HepG2 (cell line): ENCODE results near the gene DPEP2NB. TPM values are rescaled to one million over a fixed set of nuclear protein-coding genes. Genes with fewer than 3 reads are reported as not detected.

Experiments
- ATRX ChIP-seq: sonication (generic); formaldehyde crosslinking; IDR thresholded peaks from 2 replicates; pipeline ENCODE4 v1.4.0; 2020; ENCODE audit warnings: missing genetic modification reagents, borderline replicate concordance
- BRCA1 ChIP-seq: sonication (generic); formaldehyde crosslinking; IDR thresholded peaks from 2 replicates; pipeline ENCODE4 v1.4.0; 2020; ENCODE audit warnings: missing genetic modification reagents
- GATA4 ChIP-seq: sonication (generic); IDR thresholded peaks from 2 replicates; pipeline ENCODE4 v1.6.1; 2016; ENCODE audit warnings: antibody characterized with exemption, low read depth, borderline replicate concordance
- GATAD1 ChIP-seq: IDR thresholded peaks from 2 replicates; pipeline ENCODE4 v1.6.1; 2016; ENCODE audit warnings: missing genetic modification reagents, missing compliant biosample characterization
- GTF3A ChIP-seq: sonication (generic); formaldehyde crosslinking; conservative IDR thresholded peaks from 2 replicates; pipeline ENCODE4 v1.4.0; 2020; ENCODE audit warnings: mild to moderate bottlenecking, missing genetic modification reagents
- HDAC1 ChIP-seq: sonication (generic); formaldehyde crosslinking; IDR thresholded peaks from 2 replicates; pipeline ENCODE4 v1.5.1; 2020; ENCODE audit warnings: mild to moderate bottlenecking, missing genetic modification reagents
- HNF4G ChIP-seq, 2 experiments: sonication (generic) in 1 of 2; formaldehyde crosslinking in 1 of 2; IDR thresholded peaks; 2 replicates each; pipeline versions ENCODE4 v1.4.0 to v1.6.1; 2011 to 2020; ENCODE audit warnings: borderline replicate concordance in 2 of 2, low read depth in 2 of 2, mild to moderate bottlenecking in 2 of 2, low read length in 1 of 2, missing genetic modification reagents in 1 of 2, moderate library complexity in 1 of 2
- HOXA3 ChIP-seq: sonication (generic); formaldehyde crosslinking; IDR thresholded peaks from 2 replicates; pipeline ENCODE4 v1.5.0; 2020; ENCODE audit warnings: missing genetic modification reagents
- IRF2 ChIP-seq: IDR thresholded peaks from 2 replicates; pipeline ENCODE4 v1.6.1; 2018; ENCODE audit warnings: missing genetic modification reagents, missing compliant biosample characterization
- KDM1A ChIP-seq: IDR thresholded peaks from 2 replicates; pipeline ENCODE4 v1.6.1; 2016; ENCODE audit warnings: missing compliant biosample characterization
- NR1H2 ChIP-seq: sonication (generic); formaldehyde crosslinking; IDR thresholded peaks from 2 replicates; pipeline ENCODE4 v1.8.1; 2022; ENCODE audit warnings: low read depth, missing genetic modification reagents, borderline replicate concordance
- PPARG ChIP-seq: conservative IDR thresholded peaks from 2 replicates; pipeline ENCODE4 v1.6.1; 2016; ENCODE audit warnings: missing biosample characterization, missing genetic modification reagents
- REPIN1 ChIP-seq: sonication (generic); formaldehyde crosslinking; IDR thresholded peaks from 2 replicates; pipeline ENCODE4 v1.8.0; 2022; ENCODE audit warnings: missing genetic modification reagents, low read depth, mild to moderate bottlenecking, borderline replicate concordance
- THYN1 ChIP-seq: sonication (generic); formaldehyde crosslinking; IDR thresholded peaks from 2 replicates; pipeline ENCODE4 v1.8.1; 2023; ENCODE audit warnings: low read depth, mild to moderate bottlenecking, moderate library complexity, missing genetic modification reagents, borderline replicate concordance
- ZNF205 ChIP-seq: IDR thresholded peaks from 2 replicates; pipeline ENCODE4 v1.6.1; 2018; ENCODE audit warnings: missing biosample characterization, missing genetic modification reagents
- ZNF556 ChIP-seq: sonication (generic); formaldehyde crosslinking; IDR thresholded peaks from 2 replicates; pipeline ENCODE4 v1.4.0; 2020; ENCODE audit warnings: mild to moderate bottlenecking, missing genetic modification reagents, borderline replicate concordance
- ZNF761 ChIP-seq: sonication (generic); formaldehyde crosslinking; conservative IDR thresholded peaks from 2 replicates; pipeline ENCODE4 v1.4.0; 2020; ENCODE audit warnings: mild to moderate bottlenecking, missing genetic modification reagents
- ZNF83 ChIP-seq: sonication (generic); formaldehyde crosslinking; IDR thresholded peaks from 2 replicates; pipeline ENCODE4 v1.4.0; 2020; ENCODE audit warnings: missing genetic modification reagents, mild to moderate bottlenecking, borderline replicate concordance
- polyA plus RNA-seq, 8 experiments: library from polyadenylated mRNA; depleted of rRNA in 3 of 8; stranded (reverse) in 7 of 8; unstranded in 1 of 8; fragments of >200 nt; fragmentation: Illumina TruSeq in 4 of 8; extraction: Trizol in 4 of 8; gene quantifications; 2 replicates each; pipeline versions ENCODE4 v1.2.1 to v1.2.3, GENCODE V29; 2011 to 2016; ENCODE audit warnings: low read depth in 4 of 8, missing spikeins in 1 of 8, mixed read lengths in 1 of 8; ENCODE audit not compliant: insufficient read depth in 1 of 8
- total RNA-seq, 5 experiments: library from RNA; depleted of rRNA; stranded (reverse); fragments of >200 nt; fragmentation: Illumina TruSeq; extraction: Trizol; gene quantifications; 2 replicates each; pipeline ENCODE4 v1.2.3, GENCODE V29; 2016; ENCODE audit warnings: low read depth in 1 of 5
- TF ChIP-seq, protein P1 (sequence below): IDR thresholded peaks from 2 replicates; pipeline ENCODE4 v1.6.1; 2012; ENCODE audit warnings: inconsistent platforms
- TF ChIP-seq, protein P2 (sequence below): sonication (generic); formaldehyde crosslinking; conservative IDR thresholded peaks from 2 replicates; pipeline ENCODE4 v1.4.0; 2020; ENCODE audit warnings: missing genetic modification reagents
- TF ChIP-seq, protein P3 (sequence below): sonication (generic); formaldehyde crosslinking; IDR thresholded peaks from 2 replicates; pipeline ENCODE4 v1.8.1; 2023; ENCODE audit warnings: missing genetic modification reagents, mild to moderate bottlenecking, borderline replicate concordance
- TF ChIP-seq, protein P4 (sequence below): sonication (generic); formaldehyde crosslinking; IDR thresholded peaks from 2 replicates; pipeline ENCODE4 v1.9.0; 2022; ENCODE audit warnings: low read depth, missing genetic modification reagents
- TF ChIP-seq, protein P5 (sequence below): sonication (generic); formaldehyde crosslinking; IDR thresholded peaks from 2 replicates; pipeline ENCODE4 v1.5.1; 2020; ENCODE audit warnings: mild to moderate bottlenecking, missing genetic modification reagents, moderate library complexity

The DPEP2NB gene
- total and polyA plus RNA-seq, 2 of the 13 experiments (the other 11 are each of a cell fraction or from before 2014, with no cell fraction given) = not detected

DNA sequence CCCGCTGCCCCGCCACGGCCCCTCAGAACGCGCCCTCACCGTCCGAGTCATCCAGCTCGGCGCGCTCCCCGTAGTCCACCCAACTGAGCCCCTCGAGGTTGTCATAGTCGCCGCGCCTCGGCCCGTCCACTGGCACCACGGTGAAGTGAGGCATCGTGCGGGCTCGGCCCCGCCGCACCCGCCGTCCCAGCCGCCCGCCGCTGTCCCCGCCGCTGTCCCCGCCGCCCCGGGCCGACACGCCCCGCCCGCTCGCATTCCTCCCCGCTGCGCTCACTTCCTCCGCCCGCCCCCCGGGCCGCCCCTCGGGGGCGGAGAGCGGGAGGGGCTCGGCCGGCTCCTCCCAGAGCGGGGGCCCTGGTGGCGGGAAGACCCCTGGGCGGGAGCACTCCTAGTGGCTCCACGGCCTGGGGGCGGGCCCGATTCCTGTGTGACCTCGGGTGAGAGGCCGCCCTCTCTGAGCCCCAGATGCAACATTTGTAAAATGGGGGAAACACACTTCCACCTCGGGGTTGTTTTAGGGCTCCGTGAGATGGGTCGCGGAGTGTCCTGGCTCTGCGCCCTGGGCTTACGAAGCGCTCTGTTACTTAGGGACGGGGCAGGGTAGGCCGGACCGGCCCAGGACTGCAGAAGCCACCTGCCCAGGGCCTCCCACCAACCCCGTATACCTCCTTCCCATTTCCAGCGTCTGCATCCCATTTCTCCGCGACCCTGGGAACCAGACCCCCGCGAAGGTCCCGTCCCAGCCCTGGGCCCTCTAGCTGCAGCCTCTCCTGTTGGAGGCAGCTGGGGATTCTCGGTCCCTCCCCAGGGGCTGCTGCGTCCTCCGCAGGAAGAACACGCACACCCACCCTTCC is 47.1 kb downstream of the DPEP2NB start, which contains the start of gene SLC12A4 (continued):
- TF ChIP-seq GATA4 (no peak), KDM1A (CRISPR knock-in tag) (peak; percentile 97), ZNF556 (CRISPR knock-in tag) (0 out of 2 replicates have a peak, but pooled peaks have one; percentile 4), ATRX (no peak), GTF3A (CRISPR knock-in tag) (0 out of 2 replicates have a peak, but pooled peaks have one; percentile 61), HDAC1 (CRISPR knock-in tag) (peak; percentile 90), THYN1 (no peak), REPIN1 (CRISPR knock-in tag) (peak; percentile 44), PPARG (CRISPR knock-in tag) (peak; percentile 67), ZNF83 (CRISPR knock-in tag) (0 out of 2 replicates have a peak, but pooled peaks have one; percentile 62), HOXA3 (CRISPR knock-in tag) (peak; percentile 64), IRF2 (CRISPR knock-in tag) (peak; percentile 83; the same call in 1 of the 2 replicates), GATAD1 (CRISPR knock-in tag) (peak; percentile 71), ZNF205 (CRISPR knock-in tag) (peak; percentile 90), BRCA1 (CRISPR knock-in tag) (no peak; the same call in 1 of the 2 replicates), ZNF761 (CRISPR knock-in tag) (no peak), HNF4G (IDR thresholded peaks at IDR 0.05; ENCODE audit: borderline replicate concordance, low read depth, low read length) (no peak), HNF4G (CRISPR knock-in tag; IDR thresholded peaks at IDR 0.05; ENCODE audit: borderline replicate concordance, low read depth) (no peak; the same call in 1 of the 2 replicates), NR1H2 (CRISPR knock-in tag) (0 out of 2 replicates have a peak, but pooled peaks have one; percentile 6)
- TF ChIP-seq, protein P1, sequence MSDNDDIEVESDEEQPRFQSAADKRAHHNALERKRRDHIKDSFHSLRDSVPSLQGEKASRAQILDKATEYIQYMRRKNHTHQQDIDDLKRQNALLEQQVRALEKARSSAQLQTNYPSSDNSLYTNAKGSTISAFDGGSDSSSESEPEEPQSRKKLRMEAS = peak; percentile 76
- TF ChIP-seq, protein P2, sequence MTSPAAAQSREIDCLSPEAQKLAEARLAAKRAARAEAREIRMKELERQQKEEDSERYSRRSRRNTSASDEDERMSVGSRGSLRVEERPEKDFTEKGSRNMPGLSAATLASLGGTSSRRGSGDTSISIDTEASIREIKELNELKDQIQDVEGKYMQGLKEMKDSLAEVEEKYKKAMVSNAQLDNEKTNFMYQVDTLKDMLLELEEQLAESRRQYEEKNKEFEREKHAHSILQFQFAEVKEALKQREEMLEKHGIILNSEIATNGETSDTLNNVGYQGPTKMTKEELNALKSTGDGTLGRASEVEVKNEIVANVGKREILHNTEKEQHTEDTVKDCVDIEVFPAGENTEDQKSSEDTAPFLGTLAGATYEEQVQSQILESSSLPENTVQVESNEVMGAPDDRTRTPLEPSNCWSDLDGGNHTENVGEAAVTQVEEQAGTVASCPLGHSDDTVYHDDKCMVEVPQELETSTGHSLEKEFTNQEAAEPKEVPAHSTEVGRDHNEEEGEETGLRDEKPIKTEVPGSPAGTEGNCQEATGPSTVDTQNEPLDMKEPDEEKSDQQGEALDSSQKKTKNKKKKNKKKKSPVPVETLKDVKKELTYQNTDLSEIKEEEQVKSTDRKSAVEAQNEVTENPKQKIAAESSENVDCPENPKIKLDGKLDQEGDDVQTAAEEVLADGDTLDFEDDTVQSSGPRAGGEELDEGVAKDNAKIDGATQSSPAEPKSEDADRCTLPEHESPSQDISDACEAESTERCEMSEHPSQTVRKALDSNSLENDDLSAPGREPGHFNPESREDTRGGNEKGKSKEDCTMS = no peak
- TF ChIP-seq, protein P3, sequence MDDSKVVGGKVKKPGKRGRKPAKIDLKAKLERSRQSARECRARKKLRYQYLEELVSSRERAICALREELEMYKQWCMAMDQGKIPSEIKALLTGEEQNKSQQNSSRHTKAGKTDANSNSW (CRISPR knock-in tag) = no peak
- TF ChIP-seq, protein P4, sequence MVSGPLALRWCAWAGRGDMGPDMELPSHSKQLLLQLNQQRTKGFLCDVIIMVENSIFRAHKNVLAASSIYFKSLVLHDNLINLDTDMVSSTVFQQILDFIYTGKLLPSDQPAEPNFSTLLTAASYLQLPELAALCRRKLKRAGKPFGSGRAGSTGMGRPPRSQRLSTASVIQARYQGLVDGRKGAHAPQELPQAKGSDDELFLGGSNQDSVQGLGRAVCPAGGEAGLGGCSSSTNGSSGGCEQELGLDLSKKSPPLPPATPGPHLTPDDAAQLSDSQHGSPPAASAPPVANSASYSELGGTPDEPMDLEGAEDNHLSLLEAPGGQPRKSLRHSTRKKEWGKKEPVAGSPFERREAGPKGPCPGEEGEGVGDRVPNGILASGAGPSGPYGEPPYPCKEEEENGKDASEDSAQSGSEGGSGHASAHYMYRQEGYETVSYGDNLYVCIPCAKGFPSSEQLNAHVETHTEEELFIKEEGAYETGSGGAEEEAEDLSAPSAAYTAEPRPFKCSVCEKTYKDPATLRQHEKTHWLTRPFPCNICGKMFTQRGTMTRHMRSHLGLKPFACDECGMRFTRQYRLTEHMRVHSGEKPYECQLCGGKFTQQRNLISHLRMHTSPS (CRISPR knock-in tag) = peak; percentile 60; the same call in 1 of the 2 replicates
- TF ChIP-seq, protein P5, sequence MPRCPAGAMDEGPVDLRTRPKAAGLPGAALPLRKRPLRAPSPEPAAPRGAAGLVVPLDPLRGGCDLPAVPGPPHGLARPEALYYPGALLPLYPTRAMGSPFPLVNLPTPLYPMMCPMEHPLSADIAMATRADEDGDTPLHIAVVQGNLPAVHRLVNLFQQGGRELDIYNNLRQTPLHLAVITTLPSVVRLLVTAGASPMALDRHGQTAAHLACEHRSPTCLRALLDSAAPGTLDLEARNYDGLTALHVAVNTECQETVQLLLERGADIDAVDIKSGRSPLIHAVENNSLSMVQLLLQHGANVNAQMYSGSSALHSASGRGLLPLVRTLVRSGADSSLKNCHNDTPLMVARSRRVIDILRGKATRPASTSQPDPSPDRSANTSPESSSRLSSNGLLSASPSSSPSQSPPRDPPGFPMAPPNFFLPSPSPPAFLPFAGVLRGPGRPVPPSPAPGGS (CRISPR knock-in tag) = peak; percentile 64; the same call in 1 of the 2 replicates
